ENCODE data around the gene GAS7. TPM values are rescaled to one million over a fixed set of nuclear protein-coding genes. Genes with fewer than 3 reads are reported as not detected.

The GAS7 gene
- total RNA-seq, 1 donor from 2014 or later = 50.6 TPM

DNA sequence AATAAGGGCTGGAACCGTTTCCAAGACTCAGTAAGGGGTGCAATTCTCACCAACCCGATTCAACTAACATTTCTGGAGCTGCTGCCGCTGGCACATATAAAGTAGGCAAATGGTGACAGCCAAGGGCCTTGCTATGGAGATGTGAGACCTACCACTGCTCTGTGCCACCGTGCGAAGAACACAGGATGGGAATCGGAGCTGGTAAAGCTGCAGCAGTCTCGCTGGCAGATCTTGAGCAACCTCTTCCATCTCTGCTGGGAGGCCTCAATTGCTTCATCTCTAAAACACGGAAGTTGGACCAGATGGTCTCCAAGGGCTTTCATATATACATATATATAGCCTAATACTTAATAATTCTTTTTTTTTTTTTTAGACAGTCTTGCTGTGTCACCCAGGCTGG is 164.4 kb downstream of the GAS7 start:
- no peaks in the 10 kb centered on the region for H3K9me3 ChIP-seq
- DNase-seq = no peak
- peaks cover 30% of the 10 kb centered on the region for H3K4me1 ChIP-seq
- peaks cover 7% of the 10 kb centered on the region for H3K27me3 ChIP-seq
- intact Hi-C loops (cut with DNase I) = no loop called here
- H3K36me3 ChIP-seq = no peaks in the 10 kb centered on the region
- peak overlapping the region; percentile 36 for H3K27ac ChIP-seq
- no peak overlapping the region for H3K4me3 ChIP-seq
- ATAC-seq = peak; percentile 71
- TF ChIP-seq, protein P1, sequence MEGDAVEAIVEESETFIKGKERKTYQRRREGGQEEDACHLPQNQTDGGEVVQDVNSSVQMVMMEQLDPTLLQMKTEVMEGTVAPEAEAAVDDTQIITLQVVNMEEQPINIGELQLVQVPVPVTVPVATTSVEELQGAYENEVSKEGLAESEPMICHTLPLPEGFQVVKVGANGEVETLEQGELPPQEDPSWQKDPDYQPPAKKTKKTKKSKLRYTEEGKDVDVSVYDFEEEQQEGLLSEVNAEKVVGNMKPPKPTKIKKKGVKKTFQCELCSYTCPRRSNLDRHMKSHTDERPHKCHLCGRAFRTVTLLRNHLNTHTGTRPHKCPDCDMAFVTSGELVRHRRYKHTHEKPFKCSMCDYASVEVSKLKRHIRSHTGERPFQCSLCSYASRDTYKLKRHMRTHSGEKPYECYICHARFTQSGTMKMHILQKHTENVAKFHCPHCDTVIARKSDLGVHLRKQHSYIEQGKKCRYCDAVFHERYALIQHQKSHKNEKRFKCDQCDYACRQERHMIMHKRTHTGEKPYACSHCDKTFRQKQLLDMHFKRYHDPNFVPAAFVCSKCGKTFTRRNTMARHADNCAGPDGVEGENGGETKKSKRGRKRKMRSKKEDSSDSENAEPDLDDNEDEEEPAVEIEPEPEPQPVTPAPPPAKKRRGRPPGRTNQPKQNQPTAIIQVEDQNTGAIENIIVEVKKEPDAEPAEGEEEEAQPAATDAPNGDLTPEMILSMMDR (IDR thresholded peaks at IDR 0.05) = no peak

DNA sequence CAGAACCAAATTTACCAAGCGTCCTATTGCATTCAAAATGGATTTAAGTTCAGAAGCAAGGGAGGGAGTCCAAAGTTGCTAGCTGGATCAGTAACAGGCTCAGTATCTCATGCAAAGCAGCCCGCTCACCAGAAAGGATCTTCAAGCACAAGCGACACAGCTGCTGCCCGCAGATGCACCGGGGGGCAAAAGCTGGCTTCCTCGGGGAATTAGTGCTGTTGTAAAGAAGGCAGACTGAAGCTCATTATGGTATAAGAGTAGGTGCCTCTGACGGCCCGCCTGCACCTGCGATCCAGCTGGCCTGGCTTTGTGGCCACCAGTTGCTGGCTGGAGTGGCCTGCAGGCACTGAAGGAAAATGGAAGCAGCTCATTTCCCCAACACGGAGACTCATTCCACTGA is 165.0 kb downstream of the GAS7 start:
- Histone ChIP-seq H3K36me3 (no peaks in the 10 kb centered on the region), H3K4me3 (no peak overlapping the region), H3K27ac (peak overlapping the region; percentile 36), H3K27me3 (peaks cover 7% of the 10 kb centered on the region), H3K4me1 (peaks cover 34% of the 10 kb centered on the region), H3K9me3 (no peaks in the 10 kb centered on the region)
- ATAC-seq (no peak), DNase-seq (no peak)
- intact Hi-C loops (cut with DNase I) = no loop called here
- TF ChIP-seq, protein P1 (IDR thresholded peaks at IDR 0.05) = no peak

DNA sequence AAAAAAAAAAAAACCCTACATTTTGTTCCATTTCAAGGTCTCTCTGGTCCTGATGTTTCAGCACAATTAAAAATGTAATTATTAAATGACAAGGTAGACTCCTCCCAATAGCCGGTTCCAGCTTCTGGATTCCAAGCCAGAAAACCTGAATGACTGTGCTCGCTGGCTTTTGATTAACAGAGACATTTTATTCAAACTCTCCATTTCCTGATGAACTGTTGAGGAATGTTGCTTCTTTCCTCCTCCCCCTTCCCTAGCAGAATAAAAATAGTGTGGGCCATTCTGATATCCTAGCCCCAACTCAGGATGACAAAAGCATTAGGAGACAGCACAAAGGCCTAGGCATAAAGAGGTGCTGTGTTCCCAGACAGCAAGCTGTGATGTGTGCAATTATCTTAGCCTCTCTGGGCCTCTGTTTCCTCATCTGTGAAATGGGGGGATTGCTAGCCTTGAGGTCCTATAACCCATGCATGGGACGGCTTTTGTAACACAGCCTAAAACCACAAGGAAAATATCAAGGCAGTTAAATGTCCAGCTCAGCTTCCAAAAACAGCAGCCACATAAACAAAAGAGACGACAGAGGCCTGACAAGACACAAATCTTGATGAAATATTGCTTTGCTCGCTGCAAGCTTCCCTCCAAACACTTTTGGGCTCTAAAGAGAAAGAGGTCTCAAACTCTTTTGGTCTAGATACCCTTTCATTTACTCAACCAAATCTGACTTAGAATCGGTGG is 166.1 kb downstream of the GAS7 start:
- intact Hi-C loops (cut with DNase I) = no loop called here
- Histone ChIP-seq H3K27me3 (peaks cover 7% of the 10 kb centered on the region), H3K27ac (no peak overlapping the region), H3K4me3 (no peak overlapping the region), H3K9me3 (no peaks in the 10 kb centered on the region), H3K4me1 (peaks cover 34% of the 10 kb centered on the region), H3K36me3 (no peaks in the 10 kb centered on the region)
- DNase-seq = no peak
- no peak for ATAC-seq
- TF ChIP-seq, protein P1 (IDR thresholded peaks at IDR 0.05) = no peak

DNA sequence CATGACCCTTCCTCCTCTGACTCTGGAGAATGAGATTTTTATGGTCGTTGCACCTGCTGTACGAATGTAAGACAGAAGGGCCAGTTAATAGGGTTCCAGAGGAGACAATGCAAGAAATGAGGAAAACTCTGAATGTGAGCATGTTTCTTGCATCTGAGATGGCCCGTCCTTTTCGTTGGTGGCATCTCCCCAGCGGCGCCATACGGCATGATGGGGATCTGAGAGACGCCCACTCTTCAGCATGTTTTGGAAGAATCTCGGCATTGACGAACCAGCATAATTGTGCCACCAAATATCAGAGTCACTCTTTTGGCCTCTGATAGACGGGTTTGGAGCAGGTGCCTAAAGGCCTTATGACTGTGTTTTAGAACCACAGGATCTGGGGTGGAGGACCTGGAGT is 166.8 kb downstream of the GAS7 start:
- Histone ChIP-seq H3K27me3 (peaks cover 7% of the 10 kb centered on the region), H3K9me3 (no peaks in the 10 kb centered on the region), H3K4me1 (peaks cover 34% of the 10 kb centered on the region), H3K36me3 (no peaks in the 10 kb centered on the region), H3K27ac (no peak overlapping the region), H3K4me3 (no peak overlapping the region)
- intact Hi-C loops (cut with DNase I) = no loop called here
- DNase-seq (no peak), ATAC-seq (no peak)
- TF ChIP-seq, protein P1 (IDR thresholded peaks at IDR 0.05) = no peak

DNA sequence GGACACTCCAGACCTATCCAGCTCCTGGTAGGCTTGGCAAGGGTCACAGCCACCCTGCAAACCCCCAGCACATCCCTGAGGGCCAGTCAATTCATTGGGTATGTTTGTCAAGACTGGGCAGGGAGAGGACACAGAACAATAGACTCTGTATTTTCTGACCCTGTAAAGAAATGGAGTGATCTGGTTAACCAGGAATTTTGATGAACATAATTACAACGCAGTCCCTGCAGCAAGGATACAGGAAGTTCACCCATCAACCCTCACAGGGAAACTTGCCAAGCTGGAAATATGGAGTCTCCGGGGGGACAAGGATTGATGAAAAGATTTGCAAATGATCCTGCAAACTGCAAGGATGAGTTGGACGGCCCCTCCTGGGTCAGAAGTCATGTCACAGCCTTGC is 167.3 kb downstream of the GAS7 start:
- ATAC-seq (no peak), DNase-seq (no peak)
- Histone ChIP-seq H3K27ac (no peak overlapping the region), H3K4me1 (peaks cover 38% of the 10 kb centered on the region), H3K4me3 (no peak overlapping the region), H3K9me3 (no peaks in the 10 kb centered on the region), H3K36me3 (no peaks in the 10 kb centered on the region), H3K27me3 (peaks cover 7% of the 10 kb centered on the region)
- TF ChIP-seq, protein P1 (IDR thresholded peaks at IDR 0.05) = no peak
- intact Hi-C loops (cut with DNase I) = no loop called here
